HepG2 (cell line): ENCODE results near the gene MAP1LC3B. TPM values are rescaled to one million over a fixed set of nuclear protein-coding genes. Genes with fewer than 3 reads are reported as not detected.

Source experiments
- ATAC-seq: fragments of 200-7000 bp; cut with Tn5 transposase; 3 replicates; pipeline ENCODE4 v1.9.1; 2020; ENCODE audit warnings: mild to moderate bottlenecking, moderate library complexity
- BruUV-seq: library from RNA; stranded (reverse); fragments of 400-500 nt; replicated peaks from 2 replicates; lab custom pipeline; 2021; lab: Mats Ljungman, UMichigan
- CTCF ChIA-PET: fragments of 300-600 bp; formaldehyde crosslinking; extraction: SDS; loops from one replicate; lab custom pipeline; 2021; ENCODE audit warnings: low total read pairs, inconsistent platforms, low intra/inter-chr PET ratio; lab: Yijun Ruan, JAX
- POLR2A ChIA-PET: fragments of 350-600 bp; sonication (Branson Sonifier 250); formaldehyde crosslinking; loops from one replicate; lab custom pipeline; 2020; ENCODE audit warnings: antibody characterized with exemption, inconsistent platforms; lab: Yijun Ruan, JAX
- DNase-seq: peaks from one replicate; pipeline ENCODE4 v3.0.0-alpha.2; 2015; ENCODE audit warnings: low spot score
- FAIRE-seq: peaks from 3 replicates; lab custom pipeline; 2011; peaks lifted over from hg19 to GRCh38; lab: Jason Lieb, UNC
- H2AFZ ChIP-seq: one replicate; pipeline ENCODE4 v1.6.1; 2011; ENCODE audit warnings: low read length, inconsistent platforms
- H3K27ac ChIP-seq: fragments of 300-600 bp; 3 replicates; pipeline ENCODE4 v1.8.0; 2011; ENCODE audit warnings: mixed run types, mild to moderate bottlenecking, mixed read lengths, low read length, inconsistent platforms; ENCODE audit not compliant: insufficient read depth; ENCODE audit errors: extremely low read length
- H3K27me3 ChIP-seq, 2 experiments: fragments of 200-600 bp in 1 of 2; 2 replicates in 1 of 2; 3 replicates in 1 of 2; pipeline versions ENCODE4 v1.6.0 to v1.8.0; 2011; ENCODE audit warnings: low read length in 2 of 2, mild to moderate bottlenecking in 2 of 2, moderate library complexity in 2 of 2, inconsistent platforms in 1 of 2; ENCODE audit not compliant: insufficient read depth in 2 of 2, control insufficient read depth in 1 of 2
- H3K36me3 ChIP-seq, 2 experiments: fragments of 200-600 bp in 1 of 2; replicated peaks in 1 of 2; 2 replicates in 1 of 2; 3 replicates in 1 of 2; pipeline versions ENCODE4 v1.5.1 to v1.8.0; 2011; ENCODE audit warnings: low read length in 2 of 2, inconsistent platforms in 1 of 2; ENCODE audit not compliant: insufficient read depth in 2 of 2, control insufficient read depth in 1 of 2
- H3K4me1 ChIP-seq: 2 replicates; pipeline ENCODE4 v1.5.1; 2012; ENCODE audit warnings: low read length, inconsistent platforms; ENCODE audit not compliant: insufficient read depth
- H3K4me2 ChIP-seq: 2 replicates; pipeline ENCODE4 v1.6.0; 2011; ENCODE audit warnings: low read depth, low read length, inconsistent platforms
- H3K4me3 ChIP-seq, 3 experiments: fragments of 200-600 bp in 1 of 3; sonication (generic), shearing (Covaris generic) in 1 of 3; replicated peaks in 1 of 3; 2 replicates each; pipeline ENCODE4 v1.5.1; 2011 to 2016; ENCODE audit warnings: low read length in 3 of 3, inconsistent platforms in 2 of 3, low read depth in 2 of 3, mild to moderate bottlenecking in 2 of 3, control low read depth in 1 of 3, mixed read lengths in 1 of 3; ENCODE audit not compliant: insufficient read depth in 1 of 3
- H3K79me2 ChIP-seq: one replicate; pipeline ENCODE4 v1.6.1; 2011; ENCODE audit warnings: low read length, inconsistent platforms; ENCODE audit not compliant: insufficient read depth
- H3K9ac ChIP-seq: 2 replicates; pipeline ENCODE4 v1.6.0; 2011; ENCODE audit warnings: mild to moderate bottlenecking, low read depth, low read length, inconsistent platforms; ENCODE audit not compliant: insufficient read depth
- H3K9me3 ChIP-seq: 2 replicates; pipeline ENCODE4 v1.5.1; 2012; ENCODE audit warnings: mild to moderate bottlenecking, low read length
- H4K20me1 ChIP-seq: 2 replicates; pipeline ENCODE4 v1.6.0; 2011; ENCODE audit warnings: inconsistent platforms, mild to moderate bottlenecking, low read length, moderate library complexity; ENCODE audit not compliant: insufficient read depth
- CTCF ChIP-seq: sonication (generic); formaldehyde crosslinking; IDR thresholded peaks from 2 replicates; pipeline ENCODE4 v1.5.0; 2020; ENCODE audit warnings: mild to moderate bottlenecking, missing genetic modification reagents, moderate library complexity
- PATZ1 ChIP-seq: sonication (generic); formaldehyde crosslinking; IDR thresholded peaks from 2 replicates; pipeline ENCODE4 v1.4.0; 2020; ENCODE audit warnings: missing genetic modification reagents
- ZBTB33 ChIP-seq: sonication (generic); formaldehyde crosslinking; IDR thresholded peaks from 2 replicates; pipeline ENCODE4 v1.4.0; 2020; ENCODE audit warnings: missing genetic modification reagents
- ZNF687 ChIP-seq: sonication (generic); formaldehyde crosslinking; IDR thresholded peaks from 2 replicates; pipeline ENCODE4 v1.5.1; 2020; ENCODE audit warnings: mild to moderate bottlenecking, missing genetic modification reagents, moderate library complexity
- ZNF782 ChIP-seq: sonication (generic); formaldehyde crosslinking; IDR thresholded peaks from 2 replicates; pipeline ENCODE4 v1.4.0; 2020; ENCODE audit warnings: missing genetic modification reagents, mild to moderate bottlenecking, borderline replicate concordance
- WGBS: methylation state at CpG from one replicate; pipeline ENCODE4 v1.1.6; 2017; ENCODE audit warnings: low lambda C conversion rate; 5-methylcytosine and 5-hydroxymethylcytosine counted together
- in situ Hi-C: cut with HindIII; loops from 2 replicates; pipeline ENCODE4 v1.10.0; 2017; ENCODE audit warnings: low pct_unique_long_range_greater_than_20kb; ENCODE audit not compliant: extremely low pct_ligation_motif_present
- intact Hi-C: fragments of 100-400 bp; cut with micrococcal nuclease; formaldehyde crosslinking; loops from one replicate; pipeline ENCODE4 v1.10.0; 2022; ENCODE audit not compliant: unreplicated experiment
- polyA plus RNA-seq, 8 experiments: library from polyadenylated mRNA; depleted of rRNA in 3 of 8; stranded (reverse) in 7 of 8; unstranded in 1 of 8; fragments of >200 nt; fragmentation: Illumina TruSeq in 4 of 8; extraction: Trizol in 4 of 8; gene quantifications; 2 replicates each; pipeline versions ENCODE4 v1.2.1 to v1.2.3, GENCODE V29; 2011 to 2016; ENCODE audit warnings: low read depth in 4 of 8, missing spikeins in 1 of 8, mixed read lengths in 1 of 8; ENCODE audit not compliant: insufficient read depth in 1 of 8
- total RNA-seq, 5 experiments: library from RNA; depleted of rRNA; stranded (reverse); fragments of >200 nt; fragmentation: Illumina TruSeq; extraction: Trizol; gene quantifications; 2 replicates each; pipeline ENCODE4 v1.2.3, GENCODE V29; 2016; ENCODE audit warnings: low read depth in 1 of 5

Gene MAP1LC3B
- total and polyA plus RNA-seq, 2 of the 13 experiments (the other 11 are each of a cell fraction or from before 2014, with no cell fraction given), result 15.7 to 37.4 TPM

GRCh38 chr16:87410968-87411367 lies 18.8 kb downstream of the MAP1LC3B start:
- Histone ChIP-seq H3K27ac (no peak overlapping the region), H3K36me3 (peaks cover 40 to 68% of the 10 kb centered on the region in 2 experiments), H3K79me2 (no peaks in the 10 kb centered on the region), H3K9ac (no peak overlapping the region), H3K4me3 (no peak overlapping the region), H3K27me3 (no peaks in the 10 kb centered on the region), H4K20me1 (no peaks in the 10 kb centered on the region), H3K4me1 (no peaks in the 10 kb centered on the region), H3K9me3 (no peaks in the 10 kb centered on the region), H3K4me2 (no peak overlapping the region), H2AFZ (no peak overlapping the region)
- TF ChIP-seq PATZ1 (CRISPR knock-in tag) (0 out of 2 replicates have a peak, but pooled peaks have one; percentile 37), ZNF687 (CRISPR knock-in tag) (peak; percentile 29; the same call in 1 of the 2 replicates), CTCF (peak; percentile 31), ZNF782 (no peak), ZBTB33 (CRISPR knock-in tag) (peak; percentile 93)
- in situ Hi-C loops (no loop called here), intact Hi-C loops (no loop called here)
- POLR2A ChIA-PET, result no interaction called here
- DNase-seq, result no peak
- 95% methylated on average over 10 of the region's 14 CpGs for whole genome bisulfite sequencing
- CTCF ChIA-PET, result no interaction called here
- peak; percentile 43 for ATAC-seq
- BruUV-seq, result no TSS peak
- no peak for FAIRE-seq
